Limb (tissue), 2 donors: ENCODE measurements around the gene WDR62.
A peak's percentile ranks its signal among the peaks of the same experiment; 100 is the strongest.
"Not testable (repeated sequence)": the region's sequence is repeated elsewhere in the genome, so short reads cannot be mapped to it uniquely, and the experiment has no call there.

Source experiments
- DNase-seq, 2 donors: peaks; one replicate each; pipeline ENCODE4 v3.0.0-alpha.2; 2016; ENCODE audit errors: extremely low spot score in 2 of 2

WDR62 gene

GRCh38 chr19:36032251-36033104 is 22.2 kb upstream of the WDR62 start, which contains the start of gene CLIP3:
Gene CLIP3 (minus strand): TSS chr19:36032873. CDS start chr19:36032357, 516 bp downstream.
- DNase-seq: peak; percentile 73 to 92

GRCh38 chr19:36040495-36040894 is 14.2 kb upstream of the WDR62 start:
- no peak for DNase-seq

DNA sequence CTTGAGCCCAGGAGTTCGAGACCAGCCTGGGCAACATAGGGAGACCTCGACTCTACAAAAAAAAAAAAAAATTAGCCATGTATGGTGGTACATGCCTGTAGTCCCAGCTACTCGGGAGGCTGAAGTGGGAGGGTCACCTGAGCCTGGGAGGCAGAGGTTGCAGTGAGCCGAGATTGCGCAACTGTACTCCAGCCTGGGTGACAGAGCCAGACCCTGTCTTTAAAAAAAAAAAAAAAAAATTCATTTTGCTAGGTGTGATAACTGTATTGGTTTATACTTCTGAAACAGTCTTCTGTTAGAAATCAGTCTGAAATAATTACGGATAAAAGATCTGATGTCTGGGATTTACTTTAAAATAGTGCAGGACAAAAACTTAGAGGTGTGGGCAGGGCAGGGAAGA is 13.6 kb upstream of the WDR62 start:
- not testable (repeated sequence) for DNase-seq

- no peak for DNase-seq
Observed at GRCh38 chr19:36041831-36042230, 12.9 kb upstream of the WDR62 start.

DNA sequence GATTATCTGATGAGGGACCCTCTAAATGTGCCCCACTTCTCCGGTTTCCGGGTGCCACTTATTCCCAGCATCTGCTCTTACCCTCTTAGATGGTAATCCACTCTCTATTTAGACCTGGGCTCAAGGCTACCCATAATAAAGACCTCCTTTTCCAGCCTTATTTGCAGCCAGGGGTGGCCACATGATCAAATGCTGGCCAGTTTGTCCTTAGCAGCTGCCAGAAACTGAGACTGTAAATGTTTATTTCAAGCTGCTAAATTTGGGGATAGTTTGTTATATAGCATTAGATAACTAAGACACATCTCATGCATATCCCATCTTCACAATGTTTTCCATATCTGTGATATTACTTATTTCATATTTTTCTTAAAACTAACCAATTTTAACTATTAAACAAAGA is 10.7 kb upstream of the WDR62 start:
- DNase-seq: no peak

DNA sequence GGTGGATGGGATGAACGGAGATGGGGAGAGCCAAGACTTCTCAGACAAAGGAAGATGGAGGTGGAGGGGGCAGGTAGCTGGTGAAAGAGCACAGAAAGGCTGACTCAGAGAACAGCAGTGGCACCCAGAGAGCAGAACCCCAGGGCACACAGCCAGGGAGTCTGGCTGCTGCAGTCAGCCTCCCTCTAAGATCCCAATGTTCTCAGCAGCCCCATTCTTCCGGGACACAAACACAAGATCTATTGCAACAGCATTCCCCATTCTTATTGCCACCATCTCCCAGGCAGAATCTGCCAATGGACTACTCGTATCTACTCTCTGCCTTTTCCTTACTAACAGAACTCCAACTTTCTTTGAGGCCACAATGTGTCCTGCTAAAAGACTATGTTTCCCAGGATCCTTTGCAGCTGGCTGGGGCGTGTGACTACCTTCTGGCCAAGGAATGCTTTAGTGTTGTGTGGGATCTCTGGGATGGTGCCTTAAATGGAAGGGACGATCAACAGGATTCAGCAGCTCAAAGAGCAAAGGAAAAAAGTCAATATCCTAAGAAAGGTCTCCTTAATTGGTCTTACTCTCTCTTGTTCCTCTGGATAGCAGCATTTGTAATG is 8.2 kb upstream of the WDR62 start:
- DNase-seq: no peak

GRCh38 chr19:36047835-36048234 is 6.9 kb upstream of the WDR62 start:
- no peak for DNase-seq

DNA sequence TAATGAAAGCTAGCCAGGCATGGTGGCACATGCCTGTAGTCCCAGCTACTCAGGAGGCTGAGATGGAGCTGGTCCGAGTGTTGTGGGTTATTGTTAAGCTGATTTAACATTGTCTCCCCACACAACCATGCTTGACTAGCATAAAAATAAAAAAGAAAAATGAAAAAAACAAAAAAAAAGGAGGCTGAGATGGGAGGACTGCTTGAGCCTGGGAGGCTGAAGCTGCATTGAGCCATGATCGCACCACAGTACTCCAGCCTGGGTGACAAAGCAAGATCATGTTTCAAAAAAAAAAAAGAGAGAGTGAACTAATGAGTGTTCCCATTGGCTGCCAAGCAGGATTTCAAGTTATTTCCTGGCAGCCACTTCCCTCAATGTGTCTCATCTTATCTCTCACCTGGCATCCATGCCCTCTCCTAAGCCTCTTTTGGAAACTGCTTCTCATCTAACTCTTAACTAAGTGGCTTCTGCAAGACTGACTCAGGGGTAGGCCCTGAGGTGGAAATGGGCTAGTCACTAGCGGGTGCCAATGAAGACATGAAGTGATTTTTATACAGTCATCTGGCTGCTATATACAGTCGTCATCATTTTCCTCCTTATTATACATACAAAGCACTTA is 5.5 kb upstream of the WDR62 start:
- no peak for DNase-seq

DNA sequence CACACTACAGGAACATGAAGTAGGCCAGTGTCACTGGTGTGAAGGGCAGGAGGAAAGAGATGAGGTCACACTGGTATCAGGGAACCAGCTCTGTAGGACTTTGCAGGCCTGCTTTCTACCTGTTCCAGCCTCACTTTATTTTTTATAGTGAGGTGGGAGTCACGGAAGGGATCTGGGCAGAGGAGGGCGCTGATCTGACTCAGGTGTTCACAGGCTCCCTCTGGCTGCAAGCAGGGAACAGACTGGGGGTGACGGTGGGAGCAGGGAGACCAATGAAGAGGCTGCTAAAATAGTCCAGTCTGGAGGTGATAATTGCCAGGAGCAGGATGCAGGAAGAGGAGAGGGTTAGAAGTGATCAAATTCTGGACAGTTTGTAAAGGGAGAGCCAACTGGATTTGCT is 3.5 kb upstream of the WDR62 start:
- no peak for DNase-seq

GRCh38 chr19:36051637-36052036 is 3.1 kb upstream of the WDR62 start:
- DNase-seq: no peak

GRCh38 chr19:36054119-36054732 is 471 bp upstream of the WDR62 start, which contains the start of gene THAP8:
Gene THAP8 (minus strand): TSS chr19:36054285. CDS start chr19:36054217, 68 bp downstream.
- DNase-seq: peak; percentile 98 to 99

GRCh38 chr19:36058481-36059179 is 3.9 kb downstream of the WDR62 start:
- no peak for DNase-seq

DNA sequence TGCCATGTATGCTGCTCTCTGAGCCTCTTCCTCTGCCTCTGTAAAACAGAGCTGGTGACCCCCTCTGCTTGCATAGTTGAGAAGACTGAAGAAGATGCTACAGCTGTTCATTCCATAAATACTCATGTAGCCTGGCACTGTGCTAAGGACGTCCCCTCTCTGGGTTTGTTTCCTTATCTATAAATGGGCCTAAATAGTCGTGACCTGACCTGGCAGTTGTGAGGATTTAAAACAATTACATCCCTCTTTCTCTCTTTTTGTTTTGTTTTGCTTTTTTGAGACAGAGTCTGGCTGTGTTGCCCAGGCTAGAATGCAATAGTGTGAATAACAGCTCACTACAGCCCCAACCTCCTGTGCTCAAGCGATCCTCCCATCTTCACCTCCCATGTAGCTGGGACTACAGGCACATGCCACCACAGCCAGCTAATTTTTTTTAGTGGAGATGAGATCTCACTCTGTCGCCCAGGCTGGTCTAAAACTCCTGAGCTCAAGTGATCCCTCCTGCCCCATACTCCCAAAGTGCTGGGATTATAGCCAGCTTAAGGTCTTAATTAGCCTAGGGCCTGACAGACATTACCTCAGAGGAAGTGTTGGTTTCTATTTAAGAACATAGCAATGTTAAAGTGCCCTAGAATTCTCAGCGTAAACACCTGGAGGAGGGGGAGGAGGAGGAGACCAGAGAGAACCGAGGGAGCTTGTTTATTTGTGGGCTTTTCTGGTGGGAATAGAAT is 4.6 kb downstream of the WDR62 start:
- DNase-seq: no peak

- DNase-seq: no peak
Observed at GRCh38 chr19:36060430-36060829, 5.7 kb downstream of the WDR62 start.

DNA sequence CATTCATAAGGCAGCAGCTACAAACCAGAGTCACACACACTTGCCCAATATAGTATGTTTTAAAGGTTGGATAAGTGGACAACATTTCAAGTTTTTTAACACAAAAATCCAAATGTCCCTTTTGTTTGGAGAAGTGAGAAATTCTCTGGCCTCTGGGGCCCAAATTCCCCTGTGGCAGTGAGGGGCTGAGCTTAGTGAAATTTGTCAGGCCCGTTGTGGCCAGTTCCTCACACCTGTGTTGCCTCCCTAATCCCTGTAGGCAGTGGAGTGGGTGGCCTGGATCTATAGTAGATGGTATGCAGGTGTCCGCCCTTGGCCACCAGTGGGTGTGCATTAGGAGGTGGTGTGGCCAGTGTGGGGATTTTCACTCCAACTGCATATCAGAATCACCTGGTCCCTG is 6.7 kb downstream of the WDR62 start:
- no peak for DNase-seq

- DNase-seq: no peak
Observed at GRCh38 chr19:36064826-36065225, 10.1 kb downstream of the WDR62 start.

DNA sequence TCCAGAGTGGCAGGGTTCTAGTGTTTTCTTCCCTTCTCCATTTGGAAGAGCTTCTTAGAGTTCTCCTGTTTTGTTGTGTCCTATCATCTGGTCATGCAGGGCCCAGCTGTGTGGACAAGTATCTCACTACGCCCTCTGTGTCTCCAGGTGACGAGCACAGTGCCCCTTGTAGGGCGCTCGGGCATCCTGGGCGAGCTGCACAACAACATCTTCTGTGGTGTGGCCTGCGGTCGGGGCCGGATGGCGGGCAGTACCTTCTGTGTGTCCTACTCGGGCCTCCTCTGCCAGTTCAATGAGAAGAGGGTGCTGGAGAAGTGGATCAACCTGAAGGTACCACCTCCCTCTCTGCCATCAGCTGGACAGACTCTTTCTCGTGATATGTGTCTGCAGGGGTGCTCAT is 13.0 kb downstream of the WDR62 start:
- no peak for DNase-seq

DNA sequence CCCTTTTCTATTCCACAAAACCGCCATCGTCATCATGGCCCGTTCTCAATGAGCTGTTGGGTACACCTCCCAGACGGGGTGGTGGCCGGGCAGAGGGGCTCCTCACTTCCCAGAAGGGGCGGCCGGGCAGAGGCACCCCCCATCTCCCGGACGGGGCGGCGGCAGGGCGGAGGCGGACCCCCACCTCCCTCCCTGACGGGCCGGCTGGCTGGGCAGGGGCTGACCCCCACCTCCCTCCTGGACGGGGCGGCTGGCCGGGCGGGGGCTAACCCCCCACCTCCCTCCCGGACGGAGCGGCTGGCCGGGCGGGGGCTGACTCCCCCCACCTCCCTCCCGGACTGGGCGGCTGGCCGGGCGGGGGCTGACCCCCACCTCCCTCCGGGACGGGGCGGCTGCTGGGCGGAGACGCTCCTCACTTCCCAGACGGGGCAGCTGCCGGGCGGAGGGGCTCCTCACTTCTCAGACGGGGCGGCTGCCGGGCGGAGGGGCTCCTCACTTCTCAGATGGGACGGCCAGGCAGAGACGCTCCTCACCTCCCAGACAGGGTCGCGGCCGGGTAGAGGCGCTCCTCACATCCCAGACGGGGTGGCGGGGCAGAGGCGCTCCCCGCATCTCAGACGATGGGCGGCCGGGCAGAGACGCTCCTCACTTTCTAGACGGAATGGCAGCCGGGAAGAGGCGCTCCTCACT is 14.3 kb downstream of the WDR62 start:
- DNase-seq: not testable (repeated sequence)

DNA sequence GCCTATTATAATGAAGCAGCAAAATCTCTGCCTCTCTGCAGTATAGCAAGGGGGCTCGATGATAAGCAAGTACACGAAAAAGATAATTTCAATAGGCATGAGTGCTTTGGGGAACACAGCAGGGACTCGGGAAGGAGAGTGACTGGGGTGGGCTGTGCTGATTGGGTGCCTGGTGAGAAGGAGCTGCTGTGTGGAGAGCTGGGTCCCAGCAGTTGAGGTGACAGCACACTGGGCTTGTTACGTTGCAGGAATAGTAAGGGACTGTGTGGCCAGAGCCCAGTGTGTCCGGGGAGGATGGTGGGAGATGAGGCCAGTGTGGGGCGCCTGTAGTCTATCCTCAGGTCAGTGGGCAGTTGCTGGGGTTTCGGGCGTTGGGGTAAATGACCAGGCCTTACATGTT is 17.4 kb downstream of the WDR62 start:
- DNase-seq: no peak
